Subcutaneous adipose tissue (tissue), 4 donors: ENCODE results near the gene MTCH1. TPM values are rescaled to one million over a fixed set of nuclear protein-coding genes. Genes with fewer than 3 reads are reported as not detected.

Experiments
- total RNA-seq, 4 donors: library from RNA; depleted of rRNA; stranded (reverse); fragments of >200 nt; gene quantifications; one replicate each; pipeline ENCODE4 v1.1.0, GENCODE V29; 2016
- TF ChIP-seq, protein P1 (sequence below): fragments of 450-650 bp; IDR thresholded peaks from one replicate; pipeline ENCODE4 v1.5.1; 2016; ENCODE audit warnings: low read depth, mild to moderate bottlenecking, control low read depth, antibody characterized with exemption, moderate library complexity

Gene MTCH1, protein sequence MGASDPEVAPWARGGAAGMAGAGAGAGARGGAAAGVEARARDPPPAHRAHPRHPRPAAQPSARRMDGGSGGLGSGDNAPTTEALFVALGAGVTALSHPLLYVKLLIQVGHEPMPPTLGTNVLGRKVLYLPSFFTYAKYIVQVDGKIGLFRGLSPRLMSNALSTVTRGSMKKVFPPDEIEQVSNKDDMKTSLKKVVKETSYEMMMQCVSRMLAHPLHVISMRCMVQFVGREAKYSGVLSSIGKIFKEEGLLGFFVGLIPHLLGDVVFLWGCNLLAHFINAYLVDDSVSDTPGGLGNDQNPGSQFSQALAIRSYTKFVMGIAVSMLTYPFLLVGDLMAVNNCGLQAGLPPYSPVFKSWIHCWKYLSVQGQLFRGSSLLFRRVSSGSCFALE
- total RNA-seq: 100 to 1,000 TPM; 153 to 224 (median 196) TPM

DNA sequence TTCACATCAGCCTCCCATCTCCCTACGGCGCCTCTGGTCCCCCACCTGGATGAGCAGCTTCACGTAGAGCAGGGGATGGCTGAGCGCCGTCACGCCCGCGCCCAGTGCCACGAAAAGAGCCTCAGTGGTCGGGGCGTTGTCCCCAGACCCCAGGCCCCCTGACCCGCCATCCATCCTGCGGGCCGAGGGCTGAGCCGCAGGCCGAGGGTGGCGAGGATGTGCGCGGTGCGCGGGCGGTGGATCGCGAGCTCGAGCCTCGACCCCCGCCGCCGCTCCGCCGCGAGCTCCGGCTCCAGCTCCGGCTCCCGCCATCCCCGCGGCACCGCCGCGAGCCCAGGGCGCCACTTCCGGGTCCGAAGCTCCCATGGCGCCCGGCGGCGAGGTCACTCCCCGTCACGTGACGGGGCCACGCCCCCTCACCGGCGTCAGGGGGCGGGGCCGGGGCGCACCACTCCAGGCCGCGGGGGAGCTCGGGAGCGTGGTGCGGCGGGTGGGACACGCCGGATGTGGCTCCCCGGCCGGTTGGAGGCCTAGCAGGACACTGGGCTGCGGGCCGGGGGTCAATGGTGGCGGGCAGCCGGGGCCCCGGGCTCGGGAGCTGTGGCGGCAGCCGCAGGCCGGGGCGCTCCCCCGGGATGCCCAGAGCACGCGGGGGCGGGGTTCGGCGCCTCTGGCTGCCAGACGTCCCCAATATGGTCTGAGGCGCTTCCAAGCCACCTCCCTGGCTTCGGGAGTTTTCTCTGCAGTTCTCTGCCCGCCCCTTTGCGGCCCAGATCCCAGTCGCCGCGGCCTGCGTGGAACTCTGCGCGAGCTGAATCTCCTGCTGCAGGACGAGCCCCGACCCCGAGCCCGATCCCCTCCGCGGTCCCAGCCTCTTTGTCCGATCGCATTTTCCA lies at the start of gene MTCH1:
TSS of gene MTCH1 (minus strand) at position 389 of the 896 bp plus-strand sequence. CDS start at position 366, 23 bp downstream.
- TF ChIP-seq, protein P1, sequence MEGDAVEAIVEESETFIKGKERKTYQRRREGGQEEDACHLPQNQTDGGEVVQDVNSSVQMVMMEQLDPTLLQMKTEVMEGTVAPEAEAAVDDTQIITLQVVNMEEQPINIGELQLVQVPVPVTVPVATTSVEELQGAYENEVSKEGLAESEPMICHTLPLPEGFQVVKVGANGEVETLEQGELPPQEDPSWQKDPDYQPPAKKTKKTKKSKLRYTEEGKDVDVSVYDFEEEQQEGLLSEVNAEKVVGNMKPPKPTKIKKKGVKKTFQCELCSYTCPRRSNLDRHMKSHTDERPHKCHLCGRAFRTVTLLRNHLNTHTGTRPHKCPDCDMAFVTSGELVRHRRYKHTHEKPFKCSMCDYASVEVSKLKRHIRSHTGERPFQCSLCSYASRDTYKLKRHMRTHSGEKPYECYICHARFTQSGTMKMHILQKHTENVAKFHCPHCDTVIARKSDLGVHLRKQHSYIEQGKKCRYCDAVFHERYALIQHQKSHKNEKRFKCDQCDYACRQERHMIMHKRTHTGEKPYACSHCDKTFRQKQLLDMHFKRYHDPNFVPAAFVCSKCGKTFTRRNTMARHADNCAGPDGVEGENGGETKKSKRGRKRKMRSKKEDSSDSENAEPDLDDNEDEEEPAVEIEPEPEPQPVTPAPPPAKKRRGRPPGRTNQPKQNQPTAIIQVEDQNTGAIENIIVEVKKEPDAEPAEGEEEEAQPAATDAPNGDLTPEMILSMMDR: no peak

DNA sequence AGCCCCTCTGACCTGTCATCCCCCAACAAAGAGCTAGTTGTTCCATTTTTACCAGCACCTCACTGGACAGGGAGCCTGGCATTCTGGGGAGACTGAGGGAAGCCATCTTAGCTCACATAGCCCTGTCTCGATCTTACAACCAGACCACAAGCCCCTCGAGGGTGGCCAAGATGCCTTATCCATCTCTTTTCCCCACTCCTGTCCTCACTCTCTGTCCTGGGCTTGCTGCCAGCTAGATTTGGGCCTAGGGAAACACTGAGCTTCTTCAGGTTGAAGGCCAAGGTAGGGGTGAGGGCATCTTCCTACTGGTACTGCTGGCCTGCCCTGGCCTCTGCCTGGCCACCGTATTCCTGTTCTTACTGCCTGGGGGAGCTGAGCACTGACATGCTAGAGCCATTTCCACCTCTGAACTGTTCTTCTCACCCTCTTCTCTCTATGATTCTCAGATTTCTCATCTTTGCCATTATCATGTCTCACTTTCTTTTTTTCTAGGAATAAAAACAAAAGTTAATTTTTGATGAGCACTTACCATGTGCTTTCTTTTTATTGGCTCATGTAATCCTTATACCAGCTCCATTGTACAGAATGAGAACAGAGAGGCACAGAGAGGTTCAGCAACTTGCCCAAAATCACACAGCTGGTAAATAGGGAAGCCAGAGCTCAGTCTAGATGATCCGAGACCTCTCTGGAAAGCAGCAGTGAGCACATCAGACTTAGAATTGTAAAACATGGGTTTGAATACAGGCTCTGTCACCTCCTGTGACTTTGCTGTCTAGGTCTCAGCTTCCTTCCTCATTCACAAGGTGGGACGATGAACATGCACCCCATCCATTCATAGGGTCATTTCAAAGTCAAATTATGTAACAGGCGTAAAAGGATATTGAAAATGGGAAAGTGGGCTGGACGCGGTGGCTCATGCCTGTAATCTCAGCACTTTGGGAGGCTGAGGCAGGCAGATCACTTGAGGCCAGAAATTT lies 48.1 kb upstream of the MTCH1 start:
- TF ChIP-seq, protein P1: no peak

DNA sequence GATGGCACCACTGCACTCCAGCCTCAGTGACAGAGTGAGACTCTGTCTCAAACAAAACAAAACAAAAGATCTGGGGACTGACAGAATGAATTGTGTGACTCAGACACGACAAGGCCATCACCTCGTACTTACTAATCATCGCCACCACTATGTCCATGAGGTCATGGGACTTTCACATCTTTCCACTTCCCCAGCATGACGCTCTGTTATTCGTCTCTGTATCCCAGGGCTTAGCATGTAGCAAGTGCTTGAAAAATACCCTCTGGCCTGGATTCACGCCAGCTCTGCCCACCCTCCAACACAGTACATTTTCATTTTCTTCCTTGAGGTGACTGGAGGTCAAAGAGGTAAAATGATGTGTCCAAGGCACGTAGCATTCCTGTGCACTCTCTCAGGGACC lies 47.3 kb upstream of the MTCH1 start:
- TF ChIP-seq, protein P1: no peak

DNA sequence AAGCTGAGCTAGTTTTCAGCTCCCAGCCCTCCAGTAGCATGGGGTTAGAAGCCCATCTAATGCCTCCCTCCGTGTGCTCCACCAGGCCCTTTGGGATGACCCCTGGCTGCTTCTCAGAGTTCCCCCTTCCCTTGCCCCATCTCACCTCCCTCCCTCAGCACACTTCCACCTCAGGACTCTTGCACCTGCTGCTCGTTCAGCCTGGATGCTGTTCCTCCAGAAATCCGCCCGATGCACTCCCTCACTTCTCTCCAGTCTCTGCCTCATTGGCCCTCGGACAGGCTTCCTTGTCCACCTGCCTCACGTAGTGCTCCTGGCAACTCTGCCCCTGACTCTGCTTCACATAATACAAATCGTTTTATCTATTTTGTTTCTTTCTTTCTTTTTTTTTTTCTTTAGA lies 46.2 kb upstream of the MTCH1 start:
- TF ChIP-seq, protein P1: no peak

DNA sequence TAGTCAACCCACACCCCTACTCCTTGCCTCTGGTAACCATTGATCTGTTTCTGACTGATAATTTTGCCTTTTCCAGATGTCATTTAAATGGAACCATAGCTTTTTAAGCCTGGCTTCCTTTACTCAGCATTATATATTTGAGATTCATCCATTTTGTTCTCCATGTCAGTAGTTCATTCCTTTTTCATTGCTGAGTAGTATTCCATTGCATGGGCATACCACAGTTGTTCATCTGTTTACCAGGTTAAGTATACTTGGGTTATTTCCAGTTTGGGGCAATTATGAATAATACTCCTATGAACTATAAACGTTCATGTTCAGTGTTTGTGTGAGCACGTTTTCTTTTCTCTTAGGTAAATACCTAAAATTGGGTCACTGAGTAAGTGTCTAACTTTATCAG lies 44.6 kb upstream of the MTCH1 start:
- TF ChIP-seq, protein P1: no peak

DNA sequence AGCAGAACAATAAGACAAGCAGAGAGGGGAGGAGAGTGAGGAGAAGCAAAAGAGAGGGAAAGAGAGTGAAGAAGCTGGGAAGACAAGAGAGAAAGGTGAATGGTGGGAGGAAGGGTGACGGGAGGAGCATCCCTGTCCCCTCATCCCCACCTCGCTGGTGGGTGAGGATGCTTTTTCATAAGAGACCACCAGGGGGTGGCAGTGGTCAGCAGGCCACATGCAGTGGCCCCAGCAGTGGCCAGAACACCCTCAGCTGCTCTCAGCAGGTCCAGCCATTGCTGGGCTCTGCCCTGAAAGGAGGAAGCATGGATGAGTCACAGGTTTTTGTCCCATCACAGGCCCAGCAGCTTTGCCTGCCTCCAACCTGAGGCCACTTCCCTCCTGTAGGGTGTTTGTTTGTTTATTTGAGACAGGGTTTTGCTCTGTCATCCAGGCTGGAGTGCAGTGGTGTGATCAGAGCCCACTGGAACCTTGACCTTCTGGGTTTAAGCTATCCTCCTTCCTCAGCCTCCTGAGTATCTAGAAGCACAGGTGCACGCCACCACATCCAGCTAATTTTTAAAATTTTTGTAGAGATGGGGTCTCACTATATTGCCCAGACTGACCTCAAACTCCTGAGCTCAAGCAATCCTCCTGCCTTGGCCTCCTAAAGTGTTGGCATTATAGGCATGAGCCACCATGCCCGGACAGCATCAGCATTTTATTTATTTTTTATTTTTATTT lies 43.4 kb upstream of the MTCH1 start:
- TF ChIP-seq, protein P1: no peak
